NCI-H524 treated with DMSO at 0.1 percent for 48 hours (cell line): Measurements from ENCODE around the gene SENP5.

Source experiments
- DNase-seq: peaks from one replicate; lab custom pipeline; 2025; lab: John Stamatoyannopoulos, UW

The SENP5 gene

DNA sequence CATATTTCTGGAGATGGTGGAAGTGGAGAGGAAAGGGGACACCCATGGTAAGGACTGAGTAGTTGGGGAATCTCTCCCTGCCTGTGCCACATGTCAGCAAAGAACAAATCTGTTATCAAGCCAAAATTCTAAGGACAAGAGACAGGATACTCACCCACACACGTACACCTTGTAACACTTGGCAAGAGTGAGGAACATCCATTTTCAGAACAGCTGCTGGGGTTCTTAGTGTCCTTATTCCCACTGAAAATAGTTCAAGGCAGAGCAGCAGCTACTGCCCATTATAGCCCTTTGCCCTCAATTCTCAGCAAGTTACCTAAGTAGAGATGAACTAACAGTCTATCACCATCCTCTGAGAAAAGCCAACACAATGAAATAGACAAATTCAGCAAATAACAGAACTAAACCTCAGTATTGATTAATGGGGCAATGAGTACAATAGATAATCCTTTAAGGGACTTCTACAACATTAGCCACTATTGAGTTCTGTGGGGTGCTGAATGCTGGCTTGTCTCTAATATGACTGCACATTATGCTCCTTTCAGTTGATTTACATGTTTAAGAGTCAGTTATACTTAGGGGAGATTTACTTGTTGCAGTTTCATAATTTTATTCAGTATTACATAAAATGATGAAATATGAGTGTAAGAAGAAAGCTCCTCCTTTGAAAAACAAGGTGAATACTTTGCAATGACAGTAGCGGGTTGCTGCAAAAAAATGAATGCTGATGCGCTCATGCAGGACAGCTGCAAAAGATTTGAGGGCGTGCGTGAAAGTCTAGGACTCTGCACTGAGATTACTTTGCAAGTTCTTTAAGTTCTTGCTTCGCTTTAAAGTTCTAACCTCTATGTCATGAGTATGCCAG, 22.4 kb downstream of the SENP5 start:
- no peak for DNase-seq

- DNase-seq, result no peak
Measured at GRCh38 chr3:196894557-196895295, 27.0 kb downstream of the SENP5 start.

GRCh38 chr3:196896229-196896628, 28.5 kb downstream of the SENP5 start:
- no peak for DNase-seq

GRCh38 chr3:196901768-196902167, 34.0 kb downstream of the SENP5 start:
- DNase-seq, result no peak

- no peak for DNase-seq
Measured at GRCh38 chr3:196902296-196902695, 34.6 kb downstream of the SENP5 start.

- DNase-seq, result no peak
Measured at GRCh38 chr3:196903740-196904139, 36.0 kb downstream of the SENP5 start.

DNA sequence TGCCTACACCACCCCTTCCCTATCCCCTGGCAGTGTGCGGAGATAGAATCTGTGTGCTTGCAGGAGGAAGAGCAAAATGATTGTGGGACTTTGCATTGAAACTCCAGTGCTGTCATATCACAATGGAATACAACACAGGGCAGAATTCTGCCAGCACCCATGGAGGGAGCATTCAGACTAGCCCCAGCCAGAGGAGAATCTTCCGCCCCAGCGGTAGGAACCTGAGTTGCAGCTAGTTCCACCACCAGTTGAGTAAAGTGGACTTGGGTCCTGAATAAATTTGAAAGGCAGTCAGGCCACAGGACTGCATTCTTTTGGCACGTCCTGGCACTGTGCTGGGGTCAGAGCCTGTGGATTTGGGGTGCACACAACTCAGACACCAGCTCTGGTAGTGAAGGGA, 47.1 kb downstream of the SENP5 start:
- DNase-seq, result no peak

GRCh38 chr3:196915375-196915774, 47.7 kb downstream of the SENP5 start:
- DNase-seq, result no peak

- no peak for DNase-seq
Measured at GRCh38 chr3:196916221-196916620, 48.5 kb downstream of the SENP5 start.

DNA sequence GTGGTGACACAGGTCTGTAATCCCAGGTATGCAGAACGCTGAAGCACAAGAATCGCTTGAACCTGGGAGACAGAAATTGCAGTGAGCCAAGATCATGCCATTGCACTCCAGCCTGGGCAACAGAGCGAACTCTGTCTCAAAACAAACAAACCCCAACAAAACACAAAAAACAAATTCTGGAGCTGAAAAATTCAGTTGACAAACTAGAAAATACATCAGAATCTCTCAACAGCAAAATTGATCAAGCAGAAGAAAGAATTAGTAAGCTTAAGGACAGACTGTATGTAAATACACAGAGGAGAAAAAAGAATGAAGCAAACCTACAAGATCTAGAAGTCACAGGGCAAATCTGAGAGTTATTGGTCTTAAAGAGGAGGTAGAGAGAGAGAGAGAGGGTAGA, 49.3 kb downstream of the SENP5 start:
- no peak for DNase-seq

DNA sequence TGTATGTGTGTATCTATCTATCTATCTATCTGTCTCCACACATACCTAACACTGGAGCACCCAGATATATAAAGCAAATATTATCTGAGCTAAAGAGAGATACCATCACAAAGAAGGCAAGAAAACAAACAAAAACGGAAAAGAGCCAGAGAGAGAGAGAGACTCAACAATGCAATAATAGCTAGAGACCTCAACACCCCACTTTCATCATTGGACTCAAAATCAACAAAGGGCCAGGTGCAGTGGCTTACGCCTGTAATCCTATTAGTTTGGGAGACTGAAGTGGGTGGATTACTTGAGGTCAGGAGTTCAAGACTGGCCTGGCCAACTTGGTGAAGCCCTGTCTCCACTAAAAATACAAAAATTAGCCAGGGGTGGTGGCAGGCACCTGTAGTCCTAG, 51.2 kb downstream of the SENP5 start:
- DNase-seq, result peak; percentile 15

DNA sequence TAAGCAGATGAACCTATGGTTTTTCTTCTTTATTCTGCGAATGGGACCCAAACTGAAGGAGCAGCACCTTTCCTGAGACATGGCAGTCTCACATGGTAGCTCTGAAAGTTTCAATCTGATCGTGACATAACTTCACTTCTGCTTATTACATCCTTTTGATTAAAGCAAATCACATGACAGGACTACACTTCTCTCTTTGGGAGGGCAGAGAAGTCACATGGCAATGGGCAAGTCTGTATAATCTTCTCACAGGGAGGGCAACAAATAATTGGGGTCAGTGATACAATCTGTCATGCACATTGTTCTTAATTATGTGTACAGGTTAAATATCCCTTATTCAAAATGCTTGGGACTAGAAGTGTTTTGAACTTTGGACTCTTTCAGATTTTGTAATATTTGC, 53.0 kb downstream of the SENP5 start:
- no peak for DNase-seq

- no peak for DNase-seq
Measured at GRCh38 chr3:196927571-196928453, 60.1 kb downstream of the SENP5 start.

GRCh38 chr3:196931157-196931556, 63.4 kb downstream of the SENP5 start:
- no peak for DNase-seq

- no peak for DNase-seq
Measured at GRCh38 chr3:196931828-196932587, 64.3 kb downstream of the SENP5 start.

- DNase-seq, result no peak
Measured at GRCh38 chr3:196932600-196932999, 64.9 kb downstream of the SENP5 start.

DNA sequence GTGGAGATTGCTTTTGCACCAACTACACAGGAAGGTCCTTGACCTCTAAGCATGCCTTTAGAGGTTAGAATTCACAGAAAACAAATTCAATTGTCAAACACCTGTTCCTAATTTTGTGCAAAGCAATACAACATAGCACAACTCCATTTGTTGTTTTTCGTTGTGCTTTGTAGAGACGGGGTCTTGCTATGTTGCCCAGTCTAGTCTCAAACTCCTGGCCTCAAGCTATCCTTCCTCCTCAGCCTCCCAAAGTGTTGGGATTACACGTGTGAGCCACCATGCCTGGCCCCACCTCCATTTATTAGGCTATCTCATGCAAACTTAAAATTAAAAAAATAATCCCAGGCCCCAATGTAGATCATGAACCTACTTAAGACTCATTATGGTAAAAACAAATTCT, 68.6 kb downstream of the SENP5 start:
- DNase-seq, result no peak

DNA sequence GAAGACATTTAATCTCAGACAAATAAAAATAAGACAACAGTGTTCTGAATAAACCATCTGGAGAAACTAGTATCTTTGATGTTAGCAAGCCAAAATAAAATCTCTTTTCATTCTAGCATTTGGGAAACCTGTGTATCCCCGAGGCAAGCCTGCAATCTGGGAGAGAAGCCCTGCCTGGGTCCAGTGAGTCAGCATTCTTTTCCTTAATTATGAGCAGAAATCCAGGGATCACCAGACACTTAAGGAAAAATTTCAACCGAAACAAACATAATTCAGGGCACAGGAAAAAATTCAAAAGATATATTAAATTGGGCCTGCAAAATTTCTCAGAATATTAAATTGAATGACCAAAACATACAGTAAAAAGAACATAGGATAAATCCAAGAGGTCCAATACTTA, 70.4 kb downstream of the SENP5 start:
- DNase-seq, result no peak

GRCh38 chr3:196938576-196938975, 70.9 kb downstream of the SENP5 start:
- no peak for DNase-seq

- DNase-seq, result no peak
Measured at GRCh38 chr3:196941729-196942225, 74.1 kb downstream of the SENP5 start.

DNA sequence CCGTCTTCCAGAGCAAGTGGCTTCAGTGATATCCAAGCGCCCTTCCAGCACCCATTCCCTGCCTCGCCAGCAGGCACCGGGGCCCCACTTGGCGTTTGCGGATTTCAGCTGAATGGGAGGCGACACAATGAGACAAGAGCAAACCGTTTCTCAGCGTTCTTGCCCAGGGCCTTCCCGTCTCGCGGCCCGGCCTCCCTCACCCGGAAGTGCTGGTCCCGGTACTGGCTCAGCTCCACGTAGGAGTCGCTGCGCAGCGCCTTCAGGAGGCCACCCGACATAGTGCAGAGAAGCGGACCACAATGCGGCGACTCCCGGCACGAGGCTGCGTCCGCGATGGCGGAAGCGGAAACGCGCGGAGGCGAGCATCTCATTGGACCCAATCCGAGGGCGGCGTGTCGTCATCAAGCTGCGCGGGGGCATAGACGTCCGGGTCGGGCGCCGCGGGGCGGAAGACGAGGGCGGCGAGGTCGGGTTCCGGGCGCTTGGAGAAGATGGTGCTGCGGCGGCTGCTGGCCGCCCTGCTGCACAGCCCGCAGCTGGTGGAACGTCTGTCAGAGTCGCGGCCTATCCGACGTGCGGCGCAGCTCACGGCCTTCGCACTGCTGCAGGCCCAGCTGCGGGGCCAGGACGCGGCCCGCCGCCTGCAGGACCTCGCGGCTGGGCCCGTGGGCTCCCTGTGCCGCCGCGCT, 74.7 kb downstream of the SENP5 start, which contains the start of gene NCBP2:
Gene NCBP2 (minus strand): TSS at position 303 of the 689 bp plus-strand sequence. CDS start 25 bp downstream, at position 278.
- peak; percentile 88 for DNase-seq
